Measurements from ENCODE around the gene LIPC.

- TF ChIP-seq CTCF (IDR thresholded peaks at IDR 0.05) (no peak), EP300 (IDR thresholded peaks at IDR 0.05; ENCODE audit: low read depth) (no peak)
Measured at GRCh38 chr15:58604455-58604923, 172.7 kb downstream of the LIPC start.
